T-helper 1 cell (primary cell): ENCODE measurements around the gene PTPRC.
"Not testable (repeated sequence)": the region's sequence is repeated elsewhere in the genome, so short reads cannot be mapped to it uniquely, and the experiment has no call there.

Source experiments
- DNase-seq, 5 donors: peaks; one replicate each; pipeline ENCODE4 v3.0.0-alpha.2; 2012 to 2020
- total RNA-seq, 4 donors: gene quantifications; one replicate each; lab custom pipeline; 2026; lab: John Stamatoyannopoulos, UW

The PTPRC gene, protein sequence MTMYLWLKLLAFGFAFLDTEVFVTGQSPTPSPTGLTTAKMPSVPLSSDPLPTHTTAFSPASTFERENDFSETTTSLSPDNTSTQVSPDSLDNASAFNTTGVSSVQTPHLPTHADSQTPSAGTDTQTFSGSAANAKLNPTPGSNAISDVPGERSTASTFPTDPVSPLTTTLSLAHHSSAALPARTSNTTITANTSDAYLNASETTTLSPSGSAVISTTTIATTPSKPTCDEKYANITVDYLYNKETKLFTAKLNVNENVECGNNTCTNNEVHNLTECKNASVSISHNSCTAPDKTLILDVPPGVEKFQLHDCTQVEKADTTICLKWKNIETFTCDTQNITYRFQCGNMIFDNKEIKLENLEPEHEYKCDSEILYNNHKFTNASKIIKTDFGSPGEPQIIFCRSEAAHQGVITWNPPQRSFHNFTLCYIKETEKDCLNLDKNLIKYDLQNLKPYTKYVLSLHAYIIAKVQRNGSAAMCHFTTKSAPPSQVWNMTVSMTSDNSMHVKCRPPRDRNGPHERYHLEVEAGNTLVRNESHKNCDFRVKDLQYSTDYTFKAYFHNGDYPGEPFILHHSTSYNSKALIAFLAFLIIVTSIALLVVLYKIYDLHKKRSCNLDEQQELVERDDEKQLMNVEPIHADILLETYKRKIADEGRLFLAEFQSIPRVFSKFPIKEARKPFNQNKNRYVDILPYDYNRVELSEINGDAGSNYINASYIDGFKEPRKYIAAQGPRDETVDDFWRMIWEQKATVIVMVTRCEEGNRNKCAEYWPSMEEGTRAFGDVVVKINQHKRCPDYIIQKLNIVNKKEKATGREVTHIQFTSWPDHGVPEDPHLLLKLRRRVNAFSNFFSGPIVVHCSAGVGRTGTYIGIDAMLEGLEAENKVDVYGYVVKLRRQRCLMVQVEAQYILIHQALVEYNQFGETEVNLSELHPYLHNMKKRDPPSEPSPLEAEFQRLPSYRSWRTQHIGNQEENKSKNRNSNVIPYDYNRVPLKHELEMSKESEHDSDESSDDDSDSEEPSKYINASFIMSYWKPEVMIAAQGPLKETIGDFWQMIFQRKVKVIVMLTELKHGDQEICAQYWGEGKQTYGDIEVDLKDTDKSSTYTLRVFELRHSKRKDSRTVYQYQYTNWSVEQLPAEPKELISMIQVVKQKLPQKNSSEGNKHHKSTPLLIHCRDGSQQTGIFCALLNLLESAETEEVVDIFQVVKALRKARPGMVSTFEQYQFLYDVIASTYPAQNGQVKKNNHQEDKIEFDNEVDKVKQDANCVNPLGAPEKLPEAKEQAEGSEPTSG (N-terminal part only)
- total RNA-seq, result 1,455 to 1,943 (median 1,801) reads per million in 4 donors

- peak in 1 of 5 donors; percentile 90 for DNase-seq
Measured at GRCh38 chr1:198638894-198639635, at the start of gene PTPRC. TSS of gene PTPRC (plus strand) at chr1:198639040. CDS start at chr1:198639269, 229 bp downstream.

- no peak for DNase-seq
Measured at GRCh38 chr1:198590454-198590853, 48.4 kb upstream of the PTPRC start.

DNA sequence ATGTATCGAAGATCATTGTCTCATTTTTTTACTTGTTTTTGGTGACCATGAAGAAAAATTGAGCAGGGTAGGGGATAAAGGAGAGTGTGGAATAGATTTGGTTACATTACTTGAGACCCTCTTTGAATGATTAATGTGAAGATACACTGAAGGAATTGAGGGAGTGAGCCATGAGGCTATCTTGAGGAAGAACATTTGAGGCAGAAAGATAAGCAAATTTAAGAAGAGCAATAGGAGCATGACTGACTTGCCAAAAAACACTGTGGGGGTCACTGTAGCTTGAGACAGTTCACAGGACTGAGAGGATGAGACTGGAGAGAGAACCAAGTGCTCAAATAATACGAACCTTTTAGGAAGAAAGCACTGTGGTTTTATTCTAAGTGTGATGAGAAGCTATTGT, 43.1 kb upstream of the PTPRC start:
- DNase-seq, result no peak

DNA sequence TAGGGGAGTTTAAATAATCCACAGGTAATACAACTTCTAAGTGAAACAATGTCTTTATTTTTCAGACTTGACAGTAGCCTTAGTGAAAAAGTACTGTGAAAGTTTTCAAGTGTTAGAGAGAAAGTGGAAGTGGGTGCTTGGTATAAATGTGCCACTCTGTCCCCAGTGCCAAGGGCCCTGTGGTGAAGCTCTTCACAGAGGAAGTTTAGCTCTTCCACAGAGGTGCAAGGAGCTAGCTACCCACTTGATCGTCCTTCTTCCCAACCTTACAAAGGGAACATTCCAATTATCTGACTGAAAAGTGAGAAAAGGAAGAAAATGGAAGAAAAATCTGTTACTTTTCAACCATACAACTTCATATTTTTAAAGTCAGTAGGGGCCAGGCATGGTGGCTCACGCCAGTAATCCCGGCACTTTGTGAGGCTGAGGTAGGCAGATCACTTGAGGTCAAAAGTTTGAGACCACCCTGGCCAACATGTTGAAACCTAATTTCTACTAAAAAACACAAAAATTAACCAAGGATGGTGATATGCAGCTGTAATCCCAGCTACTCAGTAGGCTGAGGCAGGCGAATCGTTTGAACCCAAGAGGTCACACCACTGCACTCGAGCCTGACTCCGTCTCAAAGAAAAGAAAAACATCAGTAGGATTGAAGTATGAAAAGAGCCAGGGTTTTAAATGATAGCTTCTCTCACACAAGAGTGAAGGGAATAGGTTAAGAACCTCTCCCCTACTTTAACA, 41.0 kb upstream of the PTPRC start:
- no peak for DNase-seq

- DNase-seq, result no peak
Measured at GRCh38 chr1:198598796-198599321, 40.0 kb upstream of the PTPRC start.

GRCh38 chr1:198599749-198600148, 39.1 kb upstream of the PTPRC start:
- no peak for DNase-seq

DNA sequence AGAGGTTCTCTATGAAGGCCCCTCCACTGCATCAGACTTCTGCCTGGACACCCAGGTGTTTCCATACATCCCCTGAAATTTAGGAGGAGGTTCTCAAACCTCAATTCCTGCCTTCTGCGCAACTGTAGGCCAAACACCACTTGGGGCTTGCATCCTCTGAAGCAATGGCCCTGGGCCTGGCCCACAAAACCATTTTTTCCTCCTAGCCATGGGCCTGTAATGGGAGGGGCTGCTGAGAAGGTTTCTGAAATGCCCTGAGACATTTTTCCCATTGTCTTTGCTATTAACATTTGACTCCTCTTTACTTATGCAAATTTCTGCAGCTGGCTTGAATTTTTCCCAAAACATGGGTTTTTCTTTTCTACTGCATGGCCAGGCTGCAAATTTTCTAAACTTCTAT, 37.9 kb upstream of the PTPRC start:
- DNase-seq, result no peak

- DNase-seq, result not testable (repeated sequence)
Measured at GRCh38 chr1:198601310-198601709, 37.5 kb upstream of the PTPRC start.

- DNase-seq, result no peak
Measured at GRCh38 chr1:198601936-198602889, 36.6 kb upstream of the PTPRC start.

DNA sequence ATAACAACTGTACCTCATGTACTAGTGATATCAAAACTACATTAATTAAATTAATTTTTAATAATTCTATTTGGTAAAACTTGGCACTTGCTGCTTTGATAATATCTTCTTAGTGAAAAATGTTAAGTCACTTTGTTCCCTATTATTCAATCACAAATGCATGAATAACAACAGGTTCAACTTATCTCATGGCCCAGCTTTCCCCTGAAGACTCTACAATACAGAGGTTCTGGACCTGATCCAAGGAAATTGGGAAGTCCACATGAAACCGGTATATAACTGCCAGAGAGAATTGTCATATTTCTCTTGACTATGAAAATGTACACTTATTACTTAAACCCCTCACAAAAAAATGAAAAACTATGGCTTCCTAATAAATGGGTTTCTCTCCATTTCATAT, 33.9 kb upstream of the PTPRC start:
- no peak for DNase-seq

DNA sequence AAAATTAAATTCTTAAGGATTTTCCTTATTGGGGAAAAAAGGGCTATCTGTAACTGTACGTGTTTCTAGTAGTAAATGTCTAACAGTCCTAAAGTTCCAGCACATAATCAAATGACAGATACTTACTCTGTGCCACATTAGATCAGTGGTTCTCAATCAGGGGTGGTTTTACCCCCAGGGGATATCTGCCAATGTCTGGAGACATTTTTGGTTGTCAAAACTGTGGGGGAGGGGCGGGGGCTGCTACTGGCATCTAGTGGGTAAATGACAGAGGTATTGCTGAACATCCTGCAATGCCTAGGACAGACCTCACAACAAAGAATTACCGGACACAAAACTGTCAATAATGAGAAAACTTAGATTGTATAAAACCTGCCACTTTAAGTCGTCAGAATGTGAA, 33.4 kb upstream of the PTPRC start:
- no peak for DNase-seq

- DNase-seq, result no peak
Measured at GRCh38 chr1:198606020-198606438, 32.8 kb upstream of the PTPRC start.

DNA sequence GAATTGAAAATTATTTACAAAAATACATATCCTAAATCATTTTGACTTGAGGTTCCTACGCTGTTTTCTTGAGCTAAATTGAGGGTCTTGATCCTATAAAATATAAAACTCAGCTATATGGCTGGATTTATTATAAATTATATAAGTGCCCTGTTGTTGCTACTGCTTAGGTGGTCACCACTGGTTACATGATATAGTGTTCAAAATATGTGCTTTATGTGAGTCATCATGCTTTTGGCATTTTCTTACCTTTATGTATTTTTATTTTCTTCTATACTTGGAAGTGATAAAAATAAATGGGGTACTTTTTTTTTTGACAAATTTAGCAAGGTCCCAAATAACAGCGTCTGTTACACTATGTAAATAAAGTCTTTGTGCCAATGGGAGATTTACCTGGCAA, 31.1 kb upstream of the PTPRC start:
- DNase-seq, result no peak

- DNase-seq, result no peak
Measured at GRCh38 chr1:198610362-198610761, 28.5 kb upstream of the PTPRC start.

DNA sequence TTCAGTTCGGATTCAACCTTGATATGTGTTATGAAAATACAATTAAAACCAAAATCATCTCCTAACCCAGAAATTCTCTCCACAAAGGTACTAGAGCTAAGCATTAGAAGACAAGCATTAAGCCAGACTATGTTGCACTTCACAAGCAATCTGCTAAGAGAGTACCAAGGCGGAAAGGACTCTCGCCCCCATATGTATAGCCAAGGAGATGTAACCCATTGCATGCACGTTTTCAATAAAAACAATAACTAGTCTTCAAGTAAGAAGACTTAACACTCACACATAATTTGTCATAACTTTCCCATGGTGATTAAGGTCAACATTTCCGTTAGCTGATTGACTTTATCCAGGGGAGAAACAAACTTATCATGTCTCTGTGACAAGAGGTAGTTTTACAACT, 27.6 kb upstream of the PTPRC start:
- no peak for DNase-seq

- peak in 1 of 5 donors; percentile 61 for DNase-seq
Measured at GRCh38 chr1:198612471-198613260, 26.2 kb upstream of the PTPRC start.

DNA sequence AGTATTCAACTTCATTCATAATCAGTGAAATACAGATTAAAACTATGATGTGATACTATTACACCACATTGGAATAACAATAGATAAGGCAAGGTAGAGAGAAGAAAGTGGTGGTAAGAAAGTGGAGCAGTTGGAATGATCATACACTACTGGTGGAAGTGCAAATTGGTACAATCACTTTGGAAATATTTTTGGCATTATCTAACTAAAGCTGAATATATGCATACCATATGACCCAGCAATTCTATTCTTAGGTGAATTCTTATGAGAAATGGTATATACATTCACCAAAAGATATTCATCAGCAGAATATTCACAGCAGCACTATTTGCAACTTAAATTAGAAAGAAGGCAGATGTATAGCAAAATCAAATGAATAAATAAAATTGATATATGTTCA, 21.4 kb upstream of the PTPRC start:
- DNase-seq, result no peak

- DNase-seq, result peak in 1 of 5 donors; percentile 47
Measured at GRCh38 chr1:198619375-198620140, 19.3 kb upstream of the PTPRC start.
